H9 (cell line): Measurements from ENCODE around the gene GALNT7. TPM values are rescaled to one million over a fixed set of nuclear protein-coding genes. Genes with fewer than 3 reads are reported as not detected.

ENCODE experiments used
- DNase-seq: peaks from one replicate; pipeline ENCODE4 v3.0.0-alpha.2; 2017
- H2AFZ ChIP-seq: one replicate; pipeline ENCODE4 v1.6.1; 2013; ENCODE audit warnings: mild to moderate bottlenecking, low read length, control low read depth, moderate library complexity
- H2AK5ac ChIP-seq: 2 replicates; pipeline ENCODE4 v1.6.1; 2013; ENCODE audit warnings: low read length, control low read depth, mixed read lengths; ENCODE audit not compliant: insufficient read length
- H2BK120ac ChIP-seq: one replicate; pipeline ENCODE4 v1.6.1; 2013; ENCODE audit warnings: low read depth, mild to moderate bottlenecking, low read length, control low read depth, inconsistent platforms; ENCODE audit not compliant: poor library complexity, severe bottlenecking
- H2BK12ac ChIP-seq: 2 replicates; pipeline ENCODE4 v1.6.1; 2013; ENCODE audit warnings: low read length, control low read depth, mixed read lengths, low read depth; ENCODE audit not compliant: insufficient read length
- H2BK15ac ChIP-seq: 2 replicates; pipeline ENCODE4 v1.6.1; 2013; ENCODE audit warnings: low read depth, low read length, control low read depth
- H2BK20ac ChIP-seq: one replicate; pipeline ENCODE4 v1.6.1; 2013; ENCODE audit warnings: low read depth, mild to moderate bottlenecking, low read length, control low read depth, inconsistent platforms; ENCODE audit not compliant: poor library complexity, severe bottlenecking
- H2BK5ac ChIP-seq: 2 replicates; pipeline ENCODE4 v1.6.1; 2013; ENCODE audit warnings: low read length, control low read depth, mixed read lengths; ENCODE audit not compliant: insufficient read length
- H3K14ac ChIP-seq: 2 replicates; pipeline ENCODE4 v1.6.1; 2013; ENCODE audit warnings: low read length, control low read depth; ENCODE audit not compliant: insufficient read depth
- H3K18ac ChIP-seq: 2 replicates; pipeline ENCODE4 v1.6.1; 2013; ENCODE audit warnings: low read depth, mild to moderate bottlenecking, mixed read lengths, low read length, control low read depth; ENCODE audit not compliant: insufficient read length
- H3K23ac ChIP-seq: 2 replicates; pipeline ENCODE4 v1.6.1; 2013; ENCODE audit warnings: low read length, control low read depth, mixed read lengths, low read depth; ENCODE audit not compliant: insufficient read length
- H3K23me2 ChIP-seq: 2 replicates; pipeline ENCODE4 v1.6.1; 2013; ENCODE audit warnings: low read depth, mild to moderate bottlenecking, mixed read lengths, low read length, control low read depth; ENCODE audit not compliant: insufficient read length, poor library complexity, severe bottlenecking
- H3K27ac ChIP-seq: 2 replicates; pipeline ENCODE4 v1.5.1; 2013; ENCODE audit warnings: low read length, control low read depth, mixed read lengths, low read depth; ENCODE audit not compliant: insufficient read length
- H3K27me3 ChIP-seq: 2 replicates; pipeline ENCODE4 v1.6.1; 2013; ENCODE audit warnings: low read length, control low read depth, inconsistent platforms; ENCODE audit not compliant: insufficient read depth
- H3K4ac ChIP-seq: 2 replicates; pipeline ENCODE4 v1.6.1; 2013; ENCODE audit warnings: low read depth, mild to moderate bottlenecking, control low read depth, inconsistent platforms, low read length, moderate library complexity
- H3K4me1 ChIP-seq: 2 replicates; pipeline ENCODE4 v1.6.1; 2013; ENCODE audit warnings: low read length, control low read depth, inconsistent platforms; ENCODE audit not compliant: insufficient read depth
- H3K4me2 ChIP-seq: 2 replicates; pipeline ENCODE4 v1.6.1; 2013; ENCODE audit warnings: low read length, control low read depth, mixed read lengths; ENCODE audit not compliant: insufficient read length, insufficient read depth
- H3K56ac ChIP-seq: 2 replicates; pipeline ENCODE4 v1.6.1; 2013; ENCODE audit warnings: low read depth, mild to moderate bottlenecking, mixed read lengths, low read length, control low read depth; ENCODE audit not compliant: insufficient read length
- H3K79me1 ChIP-seq: 2 replicates; pipeline ENCODE4 v1.6.1; 2013; ENCODE audit warnings: low read depth, mild to moderate bottlenecking, moderate library complexity, low read length, control low read depth, inconsistent platforms; ENCODE audit not compliant: insufficient read depth, poor library complexity, severe bottlenecking
- H3K79me2 ChIP-seq: 2 replicates; pipeline ENCODE4 v1.6.1; 2013; ENCODE audit warnings: low read length, control low read depth, inconsistent platforms; ENCODE audit not compliant: insufficient read depth
- H3K9ac ChIP-seq: 2 replicates; pipeline ENCODE4 v1.6.1; 2013; ENCODE audit warnings: low read length, control low read depth, mixed read lengths; ENCODE audit not compliant: insufficient read length; ENCODE audit errors: extremely low read depth
- H3K9me3 ChIP-seq: one replicate; pipeline ENCODE4 v1.6.1; 2013; ENCODE audit warnings: low read depth, low read length, inconsistent platforms; ENCODE audit not compliant: control insufficient read depth
- H3T11ph ChIP-seq: one replicate; pipeline ENCODE4 v1.6.1; 2013; ENCODE audit warnings: mild to moderate bottlenecking, low read length, control low read depth, inconsistent platforms
- H4K20me1 ChIP-seq: one replicate; pipeline ENCODE4 v1.6.1; 2013; ENCODE audit not compliant: control insufficient read depth, insufficient read length, insufficient read depth
- H4K5ac ChIP-seq: 2 replicates; pipeline ENCODE4 v1.6.1; 2013; ENCODE audit warnings: low read depth, mild to moderate bottlenecking, mixed read lengths, low read length, control low read depth; ENCODE audit not compliant: insufficient read length
- H4K8ac ChIP-seq: replicated peaks from 2 replicates; pipeline ENCODE4 v1.6.1; 2013; ENCODE audit warnings: low read length, control low read depth, mixed read lengths, low read depth; ENCODE audit not compliant: insufficient read length
- H4K91ac ChIP-seq: 2 replicates; pipeline ENCODE4 v1.6.1; 2013; ENCODE audit warnings: low read depth, mild to moderate bottlenecking, moderate library complexity, mixed read lengths, low read length, control low read depth; ENCODE audit not compliant: insufficient read length
- H3K27ac Mint-ChIP-seq, 3 experiments: 2 replicates in 2 of 3; 3 replicates in 1 of 3; pipeline ENCODE4 v1.8.0; 2020 to 2021; ENCODE audit warnings: mixed read lengths in 3 of 3, mild to moderate bottlenecking in 1 of 3, moderate library complexity in 1 of 3
- H3K27me3 Mint-ChIP-seq: 2 replicates; pipeline ENCODE4 v1.8.0; 2021; ENCODE audit warnings: low read depth, mild to moderate bottlenecking, moderate library complexity, mixed read lengths
- H3K36me3 Mint-ChIP-seq, 3 experiments: 2 replicates in 2 of 3; 3 replicates in 1 of 3; pipeline ENCODE4 v1.8.0; 2020 to 2021; ENCODE audit warnings: low read depth in 3 of 3, mixed read lengths in 3 of 3; ENCODE audit not compliant: insufficient read depth in 1 of 3
- H3K4me1 Mint-ChIP-seq, 2 experiments: 2 replicates each; pipeline ENCODE4 v1.8.0; 2020; ENCODE audit warnings: mixed read lengths in 2 of 2
- H3K4me3 Mint-ChIP-seq, 2 experiments: 2 replicates in 1 of 2; 3 replicates in 1 of 2; pipeline ENCODE4 v1.8.0; 2020 to 2021; ENCODE audit warnings: mild to moderate bottlenecking in 2 of 2, mixed read lengths in 2 of 2, moderate library complexity in 1 of 2
- H3K9me3 Mint-ChIP-seq, 2 experiments: 2 replicates in 1 of 2; 3 replicates in 1 of 2; pipeline ENCODE4 v1.8.0; 2020; ENCODE audit warnings: mild to moderate bottlenecking in 2 of 2, mixed read lengths in 2 of 2, moderate library complexity in 1 of 2
- CTCF ChIP-seq: fragments of 200-600 bp; sonication (generic); conservative IDR thresholded peaks from 3 replicates; pipeline ENCODE4 v1.8.0; 2021; ENCODE audit warnings: antibody characterized with exemption, mild to moderate bottlenecking
- WGBS: extraction: QIAGEN DNeasy Blood & Tissue Kit; methylation state at CpG from one replicate; pipeline ENCODE4 v1.1.7; 2013; ENCODE audit warnings: missing lambda C conversion rate, low lambda C conversion rate, mixed read lengths; ENCODE audit not compliant: insufficient read length; ENCODE audit errors: extremely low coverage; 5-methylcytosine and 5-hydroxymethylcytosine counted together
- total RNA-seq: library from RNA; stranded (reverse); gene quantifications from 2 replicates; pipeline ENCODE4 v1.2.1, GENCODE V29; 2021

Gene GALNT7
- total RNA-seq, 1 experiment from 2014 or later: 57.3 TPM

- TF ChIP-seq CTCF: no peak
- Histone ChIP-seq H3K23ac (no peak overlapping the region), H2BK5ac (no peak overlapping the region), H2BK12ac (no peak overlapping the region), H2AFZ (no peak overlapping the region), H3K14ac (no peak overlapping the region), H3K79me1 (peaks cover 3% of the 10 kb centered on the region), H2BK15ac (no peak overlapping the region), H3K56ac (no peak overlapping the region), H3K79me2 (peaks cover 37% of the 10 kb centered on the region), H2BK120ac (no peak overlapping the region), H3K4me1 (peaks cover 7% of the 10 kb centered on the region; the same call in 1 of the 2 replicates), H3K27me3 (no peaks in the 10 kb centered on the region), H4K20me1 (no peaks in the 10 kb centered on the region), H3K9me3 (no peaks in the 10 kb centered on the region), H2BK20ac (no peak overlapping the region), H4K8ac (no peak overlapping the region), H4K5ac (no peak overlapping the region), H3K23me2 (no peaks in the 10 kb centered on the region), H3K27ac (no peak overlapping the region), H3K4ac (no peak overlapping the region), H2AK5ac (no peak overlapping the region), H4K91ac (no peak overlapping the region), H3K9ac (no peak overlapping the region), H3K18ac (no peak overlapping the region), H3K4me2 (no peak overlapping the region), H3T11ph (no peak overlapping the region)
- H3K4me3 Mint-ChIP-seq: no peak overlapping the region
- peaks cover 55 to 57% of the 10 kb centered on the region in 2 experiments for H3K4me1 Mint-ChIP-seq
- 0 out of 7 replicates have a peak overlapping the region, but pooled peaks of 1 of the 3 experiments have one; percentile 44 for H3K27ac Mint-ChIP-seq
- H3K27me3 Mint-ChIP-seq: no peaks in the 10 kb centered on the region
- DNase-seq: no peak
- H3K9me3 Mint-ChIP-seq: no peaks in the 10 kb centered on the region
- H3K36me3 Mint-ChIP-seq: peaks cover 0 to 6% (median 2%) of the 10 kb centered on the region in 3 experiments; a peak in 2 of 7 replicates
- no CpG with 5 or more reads among the region's 2 CpGs for WGBS
Measured at GRCh38 chr4:173194157-173194556, 25.5 kb downstream of the GALNT7 start.
